ENCODE data around the gene OOSP3. TPM values are rescaled to one million over a fixed set of nuclear protein-coding genes. Genes with fewer than 3 reads are reported as not detected.
"Not testable (repeated sequence)": the region's sequence is repeated elsewhere in the genome, so short reads cannot be mapped to it uniquely, and the experiment has no call there.

OOSP3 gene
- polyA plus RNA-seq, 1 donor (not counting 4 experiments of a cell fraction or from before 2014, with no cell fraction given): 0.14 TPM

DNA sequence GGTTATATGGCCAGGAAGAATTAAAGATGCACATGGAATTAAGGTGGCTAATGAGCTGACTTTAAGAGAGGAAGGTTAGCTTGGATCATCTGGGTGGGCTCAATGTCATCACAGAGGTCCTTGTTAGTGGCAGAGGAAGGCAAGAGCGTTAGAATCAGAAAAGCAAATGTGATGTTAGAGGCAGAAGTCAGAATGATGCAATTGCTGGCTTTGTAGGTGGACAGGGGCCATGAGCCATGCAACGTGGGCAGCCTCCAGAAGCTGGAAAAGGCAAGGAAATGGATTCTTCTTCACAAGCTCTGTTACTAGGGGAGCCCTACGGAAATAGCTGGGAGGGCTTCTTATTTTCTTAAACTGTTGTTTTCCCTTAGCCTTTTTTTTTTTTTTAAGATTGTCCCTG is 31.0 kb upstream of the OOSP3 start:
- TF ChIP-seq, protein P1, sequence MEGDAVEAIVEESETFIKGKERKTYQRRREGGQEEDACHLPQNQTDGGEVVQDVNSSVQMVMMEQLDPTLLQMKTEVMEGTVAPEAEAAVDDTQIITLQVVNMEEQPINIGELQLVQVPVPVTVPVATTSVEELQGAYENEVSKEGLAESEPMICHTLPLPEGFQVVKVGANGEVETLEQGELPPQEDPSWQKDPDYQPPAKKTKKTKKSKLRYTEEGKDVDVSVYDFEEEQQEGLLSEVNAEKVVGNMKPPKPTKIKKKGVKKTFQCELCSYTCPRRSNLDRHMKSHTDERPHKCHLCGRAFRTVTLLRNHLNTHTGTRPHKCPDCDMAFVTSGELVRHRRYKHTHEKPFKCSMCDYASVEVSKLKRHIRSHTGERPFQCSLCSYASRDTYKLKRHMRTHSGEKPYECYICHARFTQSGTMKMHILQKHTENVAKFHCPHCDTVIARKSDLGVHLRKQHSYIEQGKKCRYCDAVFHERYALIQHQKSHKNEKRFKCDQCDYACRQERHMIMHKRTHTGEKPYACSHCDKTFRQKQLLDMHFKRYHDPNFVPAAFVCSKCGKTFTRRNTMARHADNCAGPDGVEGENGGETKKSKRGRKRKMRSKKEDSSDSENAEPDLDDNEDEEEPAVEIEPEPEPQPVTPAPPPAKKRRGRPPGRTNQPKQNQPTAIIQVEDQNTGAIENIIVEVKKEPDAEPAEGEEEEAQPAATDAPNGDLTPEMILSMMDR (optimal IDR thresholded peaks at IDR 0.05 in 1 of 3, IDR thresholded peaks at IDR 0.05 in 1 of 3, conservative IDR thresholded peaks at IDR 0.05 in 1 of 3; ENCODE audit: extremely low read depth in 1 of 3, insufficient read depth in 2 of 3, low read length in 3 of 3): no peak
- no peak for TF ChIP-seq EZH2 (IDR thresholded peaks at IDR 0.05; ENCODE audit: low read length)
- dilution Hi-C loops (cut with MboI; ENCODE audit: extremely low pct_ligation_motif_present, low sequenced_read_pairs): no loop called here
- Histone ChIP-seq H3K9me1 (ENCODE audit: control insufficient read depth, extremely low read depth, insufficient read depth, low read length) (no peaks in the 10 kb centered on the region), H3K9ac (ENCODE audit: control insufficient read depth, extremely low read depth, insufficient read depth, low read length) (no peak overlapping the region), H3K4me1 (ENCODE audit: control insufficient read depth, extremely low read depth, insufficient read depth, low read length) (no peaks in the 10 kb centered on the region), H3K27ac (ENCODE audit: control insufficient read depth, insufficient read depth, low read length) (no peak overlapping the region), H3K79me2 (ENCODE audit: control insufficient read depth, insufficient read depth, low read length) (no peaks in the 10 kb centered on the region), H4K20me1 (ENCODE audit: control insufficient read depth, extremely low read depth, insufficient read depth, low read length) (no peaks in the 10 kb centered on the region), H3K36me3 (ENCODE audit: control insufficient read depth in 2 of 2, extremely low read depth in 1 of 2, insufficient read depth in 2 of 2, low read length in 2 of 2) (no peaks in the 10 kb centered on the region), H2AFZ (ENCODE audit: control insufficient read depth, low read length) (no peak overlapping the region), H3K9me3 (ENCODE audit: control insufficient read depth, low read depth, low read length) (no peaks in the 10 kb centered on the region), H3K4me3 (ENCODE audit: control insufficient read depth in 2 of 3, extremely low read depth in 1 of 3, insufficient read depth in 2 of 3, low read depth in 1 of 3, low read length in 3 of 3) (no peak overlapping the region), H3K4me2 (ENCODE audit: control insufficient read depth, extremely low read depth, insufficient read depth, low read depth, low read length) (no peak overlapping the region), H3K27me3 (ENCODE audit: control insufficient read depth, extremely low read depth, insufficient read depth, low read length) (no peaks in the 10 kb centered on the region)
- DNase-seq (ENCODE audit: low read depth, low spot score) (no peak), FAIRE-seq (no peak)

DNA sequence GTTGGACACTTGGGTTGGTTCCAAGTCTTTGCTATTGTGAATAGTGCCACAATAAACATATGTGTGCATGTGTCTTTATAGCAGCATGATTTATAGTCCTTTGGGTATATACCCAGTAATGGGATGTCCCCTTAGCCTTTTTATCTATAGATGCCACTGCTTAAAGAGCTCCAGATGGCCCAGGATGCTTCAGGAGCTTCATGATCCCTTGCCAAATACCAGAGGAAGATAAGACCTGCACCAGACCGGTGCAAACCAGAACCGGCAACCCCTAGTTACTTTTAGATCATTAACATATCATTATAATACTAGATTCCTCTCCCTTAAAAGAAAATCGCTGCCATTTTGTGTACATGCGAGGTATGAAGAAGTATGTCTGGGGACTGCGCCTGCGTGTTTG is 30.1 kb upstream of the OOSP3 start:
- H3K27me3 ChIP-seq (ENCODE audit: control insufficient read depth, extremely low read depth, insufficient read depth, low read length); H3K36me3 ChIP-seq (ENCODE audit: control insufficient read depth in 2 of 2, extremely low read depth in 1 of 2, insufficient read depth in 2 of 2, low read length in 2 of 2); H3K79me2 ChIP-seq (ENCODE audit: control insufficient read depth, insufficient read depth, low read length); H3K4me1 ChIP-seq (ENCODE audit: control insufficient read depth, extremely low read depth, insufficient read depth, low read length); H3K9me3 ChIP-seq (ENCODE audit: control insufficient read depth, low read depth, low read length); H2AFZ ChIP-seq (ENCODE audit: control insufficient read depth, low read length); H3K27ac ChIP-seq (ENCODE audit: control insufficient read depth, insufficient read depth, low read length); H4K20me1 ChIP-seq (ENCODE audit: control insufficient read depth, extremely low read depth, insufficient read depth, low read length); DNase-seq (ENCODE audit: low read depth, low spot score); H3K4me3 ChIP-seq (ENCODE audit: control insufficient read depth in 2 of 3, extremely low read depth in 1 of 3, insufficient read depth in 2 of 3, low read depth in 1 of 3, low read length in 3 of 3); H3K9ac ChIP-seq (ENCODE audit: control insufficient read depth, extremely low read depth, insufficient read depth, low read length); H3K9me1 ChIP-seq (ENCODE audit: control insufficient read depth, extremely low read depth, insufficient read depth, low read length); FAIRE-seq; H3K4me2 ChIP-seq (ENCODE audit: control insufficient read depth, extremely low read depth, insufficient read depth, low read depth, low read length); dilution Hi-C loops (cut with MboI; ENCODE audit: extremely low pct_ligation_motif_present, low sequenced_read_pairs): not testable (repeated sequence)

- Histone ChIP-seq H3K27me3 (ENCODE audit: control insufficient read depth, extremely low read depth, insufficient read depth, low read length) (no peaks in the 10 kb centered on the region), H3K4me1 (ENCODE audit: control insufficient read depth, extremely low read depth, insufficient read depth, low read length) (no peaks in the 10 kb centered on the region), H3K9ac (ENCODE audit: control insufficient read depth, extremely low read depth, insufficient read depth, low read length) (no peak overlapping the region), H3K4me3 (ENCODE audit: control insufficient read depth in 2 of 3, extremely low read depth in 1 of 3, insufficient read depth in 2 of 3, low read depth in 1 of 3, low read length in 3 of 3) (no peak overlapping the region), H3K36me3 (ENCODE audit: control insufficient read depth in 2 of 2, extremely low read depth in 1 of 2, insufficient read depth in 2 of 2, low read length in 2 of 2) (no peaks in the 10 kb centered on the region), H3K9me1 (ENCODE audit: control insufficient read depth, extremely low read depth, insufficient read depth, low read length) (no peaks in the 10 kb centered on the region), H3K9me3 (ENCODE audit: control insufficient read depth, low read depth, low read length) (no peaks in the 10 kb centered on the region), H4K20me1 (ENCODE audit: control insufficient read depth, extremely low read depth, insufficient read depth, low read length) (no peaks in the 10 kb centered on the region), H3K79me2 (ENCODE audit: control insufficient read depth, insufficient read depth, low read length) (no peaks in the 10 kb centered on the region), H3K27ac (ENCODE audit: control insufficient read depth, insufficient read depth, low read length) (no peak overlapping the region), H2AFZ (ENCODE audit: control insufficient read depth, low read length) (no peak overlapping the region), H3K4me2 (ENCODE audit: control insufficient read depth, extremely low read depth, insufficient read depth, low read depth, low read length) (no peak overlapping the region)
- TF ChIP-seq, protein P1 (optimal IDR thresholded peaks at IDR 0.05 in 1 of 3, IDR thresholded peaks at IDR 0.05 in 1 of 3, conservative IDR thresholded peaks at IDR 0.05 in 1 of 3; ENCODE audit: extremely low read depth in 1 of 3, insufficient read depth in 2 of 3, low read length in 3 of 3): no peak
- no peak for TF ChIP-seq EZH2 (IDR thresholded peaks at IDR 0.05; ENCODE audit: low read length)
- FAIRE-seq: no peak
- DNase-seq (ENCODE audit: low read depth, low spot score): no peak
- dilution Hi-C loops (cut with MboI; ENCODE audit: extremely low pct_ligation_motif_present, low sequenced_read_pairs): no loop called here
Measured at GRCh38 chr11:59849129-59849528, 29.5 kb upstream of the OOSP3 start.

GRCh38 chr11:59849551-59849950 is 29.0 kb upstream of the OOSP3 start:
- H3K36me3 ChIP-seq (ENCODE audit: control insufficient read depth in 2 of 2, extremely low read depth in 1 of 2, insufficient read depth in 2 of 2, low read length in 2 of 2); H3K4me1 ChIP-seq (ENCODE audit: control insufficient read depth, extremely low read depth, insufficient read depth, low read length); H2AFZ ChIP-seq (ENCODE audit: control insufficient read depth, low read length); H3K79me2 ChIP-seq (ENCODE audit: control insufficient read depth, insufficient read depth, low read length); H3K27me3 ChIP-seq (ENCODE audit: control insufficient read depth, extremely low read depth, insufficient read depth, low read length); H3K4me3 ChIP-seq (ENCODE audit: control insufficient read depth in 2 of 3, extremely low read depth in 1 of 3, insufficient read depth in 2 of 3, low read depth in 1 of 3, low read length in 3 of 3); FAIRE-seq; H3K9me3 ChIP-seq (ENCODE audit: control insufficient read depth, low read depth, low read length); H3K9ac ChIP-seq (ENCODE audit: control insufficient read depth, extremely low read depth, insufficient read depth, low read length); H4K20me1 ChIP-seq (ENCODE audit: control insufficient read depth, extremely low read depth, insufficient read depth, low read length); H3K9me1 ChIP-seq (ENCODE audit: control insufficient read depth, extremely low read depth, insufficient read depth, low read length); DNase-seq (ENCODE audit: low read depth, low spot score); H3K27ac ChIP-seq (ENCODE audit: control insufficient read depth, insufficient read depth, low read length); dilution Hi-C loops (cut with MboI; ENCODE audit: extremely low pct_ligation_motif_present, low sequenced_read_pairs); H3K4me2 ChIP-seq (ENCODE audit: control insufficient read depth, extremely low read depth, insufficient read depth, low read depth, low read length): not testable (repeated sequence)
